Spleen (tissue), 7 donors: ENCODE results near the gene RNF215.

ENCODE experiments used
- CTCF ChIP-seq, 11 experiments: fragments of 200-600 bp in 7 of 11; fragments of 450-650 bp in 4 of 11; sonication (generic) in 4 of 11; IDR thresholded peaks in 8 of 11; conservative IDR thresholded peaks in 3 of 11; 1 replicate in 7 of 11; 2 replicates in 4 of 11; pipeline versions ENCODE4 v1.4.0 to v1.8.0; 2016 to 2021; ENCODE audit warnings: antibody characterized with exemption in 11 of 11, inconsistent platforms in 4 of 11, mild to moderate bottlenecking in 1 of 11
- POLR2AphosphoS5 ChIP-seq, 3 donors: sonication (generic); formaldehyde crosslinking; IDR thresholded peaks; one replicate each; pipeline ENCODE4 v1.5.1; 2017; ENCODE audit warnings: antibody characterized with exemption in 3 of 3
- donor health status: DM: no; HTN: no; CAD: no; lungs with moderate emphysema.
- donor health status: DM: no; HTN: no; CAD: no.
- donor health status: DM: no; HTN: no; CAD: no.

DNA sequence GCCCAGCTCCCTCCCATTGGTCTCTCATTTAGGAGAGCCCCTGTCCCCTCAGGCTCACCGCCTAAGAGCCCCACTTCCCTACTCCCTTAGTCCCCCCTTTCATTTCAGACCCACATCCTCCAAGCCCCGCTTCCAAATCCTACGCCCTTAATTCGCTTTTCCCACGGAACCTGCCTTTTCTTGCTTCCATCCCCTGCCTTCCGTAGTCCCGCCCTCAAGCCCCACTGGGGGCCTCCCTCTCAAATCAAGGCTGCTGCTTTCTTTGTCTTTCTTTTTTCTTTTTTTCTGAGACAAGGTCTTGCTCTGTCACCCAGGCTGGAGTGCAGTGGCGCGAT, 30.0 kb downstream of the RNF215 start:
- TF ChIP-seq CTCF (IDR thresholded peaks at IDR 0.05 in 8 of 11, conservative IDR thresholded peaks at IDR 0.05 in 3 of 11) (no peak), POLR2AphosphoS5 (IDR thresholded peaks at IDR 0.05) (no peak)
